ENCODE data around the gene PNPT1. TPM values are rescaled to one million over a fixed set of nuclear protein-coding genes. Genes with fewer than 3 reads are reported as not detected.

PNPT1 gene
- total RNA-seq, result 13.4 and 19.7 TPM in 2 replicates

DNA sequence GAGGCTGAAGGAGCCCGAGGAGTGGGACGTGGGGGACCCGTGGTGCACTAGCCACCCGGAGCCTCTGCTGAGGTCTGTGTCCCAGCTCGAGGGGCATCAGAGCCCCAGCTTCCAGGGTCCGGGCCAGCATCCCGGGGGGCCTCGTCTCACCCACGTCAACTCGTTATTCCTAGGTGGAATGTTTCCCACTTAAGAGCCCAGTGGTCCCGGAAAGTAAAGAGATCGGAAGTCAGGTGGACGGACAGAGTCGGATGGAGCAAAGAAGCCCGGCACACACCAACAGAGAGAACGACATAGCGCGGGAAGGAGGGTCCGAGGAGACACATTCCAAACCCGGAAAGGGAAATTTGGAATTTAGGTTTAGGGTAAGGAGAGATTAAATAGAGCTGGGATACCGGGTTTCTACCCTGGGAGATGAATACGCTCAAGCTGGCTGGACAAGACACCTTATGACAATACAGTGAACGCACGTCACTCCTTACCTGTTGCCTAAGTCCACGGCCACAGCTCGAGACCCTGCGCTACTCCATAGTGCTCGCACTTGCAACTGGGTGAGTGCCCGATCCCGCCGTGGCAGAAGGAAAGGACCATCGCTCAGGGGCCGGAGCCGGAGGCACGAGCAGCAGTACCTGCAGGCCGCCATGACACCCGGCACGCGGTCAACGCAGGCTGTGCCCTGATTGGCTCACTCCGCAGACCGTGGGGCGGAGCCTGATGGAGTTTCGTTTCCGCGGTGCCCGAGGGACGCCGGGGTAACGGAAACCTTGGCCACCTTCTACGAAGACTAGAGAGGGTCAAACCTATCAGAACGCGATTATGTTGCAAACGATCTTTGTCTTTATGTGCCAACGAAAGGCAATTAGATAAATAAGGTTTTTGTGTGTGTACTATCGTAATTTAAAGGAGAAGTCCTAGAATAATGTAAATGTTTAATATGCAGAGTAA is at the start of gene PNPT1:
PNPT1 (minus strand) TSS at position 664 of the 945 bp plus-strand sequence; CDS start at position 643, 21 bp downstream.

DNA sequence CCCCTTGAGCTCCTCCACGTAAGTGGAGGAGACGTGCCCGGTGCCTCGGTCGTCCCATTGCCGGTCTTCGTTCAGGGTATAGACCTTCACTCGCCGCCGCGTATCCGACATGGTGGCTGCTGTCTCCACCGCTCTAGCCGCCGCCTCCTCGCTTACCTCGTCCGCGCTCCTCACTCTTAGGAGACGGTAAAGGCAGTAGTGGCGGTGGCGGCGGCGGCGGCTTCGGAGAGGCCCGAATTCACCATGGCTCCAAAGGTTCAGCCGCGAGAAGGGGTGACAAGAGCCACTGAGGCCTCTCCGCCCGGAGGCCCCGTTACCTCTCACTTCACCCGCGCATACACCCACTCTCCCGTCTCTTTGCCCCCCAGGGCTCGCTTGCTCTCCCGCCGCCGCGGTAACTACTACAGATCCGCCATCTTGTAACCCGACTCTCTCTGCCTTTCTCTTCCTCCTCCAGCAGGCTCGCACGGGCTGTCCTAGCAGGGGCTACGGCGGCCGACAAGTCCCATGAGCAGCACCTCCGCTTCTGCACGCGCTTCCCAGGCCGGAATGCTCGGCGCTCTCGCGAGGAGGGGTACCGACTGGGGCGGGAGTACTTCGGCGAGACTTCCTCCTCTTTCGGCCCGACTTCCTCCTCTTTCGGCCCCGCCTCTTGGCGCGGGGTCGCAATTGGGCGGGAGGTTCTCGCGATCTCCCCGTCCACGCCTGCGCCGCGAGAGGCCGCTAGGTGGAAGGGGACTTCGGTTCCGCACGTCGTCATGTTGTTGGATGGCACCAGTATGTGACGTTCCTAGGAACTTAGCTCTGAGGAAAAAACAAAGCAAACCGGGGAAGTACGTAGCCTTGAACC is 76.2 kb downstream of the PNPT1 start, which contains the start of gene PPP4R3B:
PPP4R3B (minus strand) TSS at position 448 of the 850 bp plus-strand sequence; CDS start at position 111, 337 bp downstream.

Other genes with a start within 250 kb of the PNPT1 start
- 25.0 and 27.9 TPM in 2 replicates for gene CFAP36, start 174.1 kb downstream of the PNPT1 start, total RNA-seq
- gene PPP4R3B, start 76.2 kb downstream of the PNPT1 start, total RNA-seq, result 34.6 and 47.9 TPM in 2 replicates
- gene EFEMP1, start 229.9 kb upstream of the PNPT1 start, total RNA-seq, result 624 and 1,445 TPM in 2 replicates